H1 (cell line): ENCODE data around the gene OR6B2. TPM values are rescaled to one million over a fixed set of nuclear protein-coding genes. Genes with fewer than 3 reads are reported as not detected.

Source experiments
- CTCF ChIA-PET: fragments of 300-600 bp; sonication (Branson Sonifier 250); formaldehyde crosslinking; loops from one replicate; lab custom pipeline; 2021; ENCODE audit not compliant: partially characterized antibody; lab: Charles Lee
- POLR2A ChIA-PET: fragments of 300-600 bp; sonication (Branson Sonifier 250); formaldehyde crosslinking; loops from one replicate; lab custom pipeline; 2021; ENCODE audit warnings: inconsistent platforms; ENCODE audit not compliant: partially characterized antibody; lab: Charles Lee
- DNase-seq, 2 experiments: peaks; one replicate each; pipeline versions ENCODE4 v3.0.0 to v3.0.0-alpha.2; 2010 to 2022; ENCODE audit warnings: low spot score in 2 of 2, low read depth in 1 of 2, mixed read lengths in 1 of 2
- FAIRE-seq: peaks from 2 replicates; lab custom pipeline; 2011; peaks lifted over from hg19 to GRCh38; lab: Jason Lieb, UNC
- H2AFZ ChIP-seq: 2 replicates; pipeline ENCODE4 v1.8.1; 2012; ENCODE audit warnings: low read length, inconsistent platforms
- H2AK5ac ChIP-seq: 2 replicates; pipeline ENCODE4 v1.6.1; 2013; ENCODE audit warnings: low read depth, low read length
- H2BK120ac ChIP-seq: replicated peaks from 2 replicates; pipeline ENCODE3; 2013; ENCODE audit warnings: low read depth, low read length, inconsistent platforms
- H2BK12ac ChIP-seq: 2 replicates; pipeline ENCODE4 v1.6.1; 2013; ENCODE audit warnings: low read depth, low read length
- H2BK15ac ChIP-seq: 2 replicates; pipeline ENCODE4 v1.6.1; 2013; ENCODE audit warnings: low read length
- H2BK20ac ChIP-seq: 2 replicates; pipeline ENCODE4 v1.6.1; 2013; ENCODE audit warnings: low read length
- H2BK5ac ChIP-seq: 2 replicates; pipeline ENCODE4 v1.6.1; 2013; ENCODE audit warnings: low read depth, low read length
- H3K14ac ChIP-seq: 2 replicates; pipeline ENCODE4 v1.6.1; 2013; ENCODE audit warnings: inconsistent platforms; ENCODE audit not compliant: insufficient read length
- H3K18ac ChIP-seq: 2 replicates; pipeline ENCODE4 v1.6.1; 2013; ENCODE audit warnings: low read length; ENCODE audit errors: extremely low read depth
- H3K23ac ChIP-seq: 2 replicates; pipeline ENCODE4 v1.6.1; 2013; ENCODE audit warnings: inconsistent platforms; ENCODE audit not compliant: insufficient read length
- H3K23me2 ChIP-seq: 2 replicates; pipeline ENCODE4 v1.6.1; 2013; ENCODE audit warnings: low read depth, low read length
- H3K27ac ChIP-seq: 2 replicates; pipeline ENCODE4 v1.6.1; 2011; ENCODE audit warnings: low read depth, low read length, inconsistent platforms
- H3K27me3 ChIP-seq, 4 experiments: replicated peaks in 1 of 4; 1 replicate in 1 of 4; 2 replicates in 3 of 4; pipeline versions ENCODE4 v1.6.1 to v1.8.1; 2011 to 2013; ENCODE audit warnings: low read length in 3 of 4, mild to moderate bottlenecking in 3 of 4, inconsistent platforms in 2 of 4, mixed read lengths in 2 of 4, moderate library complexity in 1 of 4; ENCODE audit not compliant: control insufficient read depth in 3 of 4, insufficient read depth in 3 of 4; ENCODE audit errors: extremely low read depth in 1 of 4
- H3K36me3 ChIP-seq, 4 experiments: 2 replicates each; pipeline versions ENCODE4 v1.6.1 to v1.8.1; 2011 to 2013; ENCODE audit warnings: mild to moderate bottlenecking in 4 of 4, low read length in 3 of 4, moderate library complexity in 2 of 4, control low read depth in 1 of 4, inconsistent platforms in 1 of 4; ENCODE audit not compliant: insufficient read depth in 4 of 4, control insufficient read depth in 2 of 4
- H3K4ac ChIP-seq: replicated peaks from 2 replicates; pipeline ENCODE3; 2013; ENCODE audit warnings: low read length, low read depth, mixed read lengths, inconsistent platforms; ENCODE audit not compliant: insufficient read length
- H3K4me1 ChIP-seq, 4 experiments: replicated peaks in 1 of 4; 1 replicate in 1 of 4; 2 replicates in 3 of 4; pipeline versions ENCODE4 v1.6.1 to v1.8.1; 2011 to 2013; ENCODE audit warnings: low read length in 3 of 4, inconsistent platforms in 2 of 4, mixed read lengths in 1 of 4; ENCODE audit not compliant: insufficient read depth in 4 of 4, control insufficient read depth in 3 of 4
- H3K4me2 ChIP-seq, 2 experiments: 2 replicates each; pipeline versions ENCODE4 v1.6.1 to v1.8.1; 2011 to 2013; ENCODE audit warnings: low read depth in 2 of 2, low read length in 2 of 2, control low read depth in 1 of 2, inconsistent platforms in 1 of 2, mild to moderate bottlenecking in 1 of 2; ENCODE audit not compliant: insufficient read depth in 1 of 2
- H3K4me3 ChIP-seq, 4 experiments: fragments of 200-600, 300-600 bp in 1 of 4; sonication (generic), shearing (Covaris generic), sonication (Bioruptor Twin) in 1 of 4; 2 replicates each; pipeline versions ENCODE4 v1.5.1 to v1.8.1; 2011 to 2016; ENCODE audit warnings: low read length in 4 of 4, low read depth in 3 of 4, control low read depth in 2 of 4, inconsistent platforms in 2 of 4, mild to moderate bottlenecking in 2 of 4, mixed read lengths in 1 of 4, moderate library complexity in 1 of 4; ENCODE audit not compliant: insufficient read depth in 2 of 4; ENCODE audit errors: extremely low read depth in 1 of 4
- H3K56ac ChIP-seq: replicated peaks from 2 replicates; pipeline ENCODE3; 2013; ENCODE audit warnings: low read depth, mild to moderate bottlenecking, mixed read lengths, low read length, inconsistent platforms; ENCODE audit not compliant: insufficient read length
- H3K79me1 ChIP-seq: 2 replicates; pipeline ENCODE4 v1.6.1; 2013; ENCODE audit warnings: low read depth, low read length, control low read depth
- H3K79me2 ChIP-seq, 2 experiments: 2 replicates each; pipeline versions ENCODE4 v1.6.1 to v1.8.1; 2012 to 2013; ENCODE audit warnings: low read length in 2 of 2, mild to moderate bottlenecking in 2 of 2, inconsistent platforms in 1 of 2; ENCODE audit not compliant: insufficient read depth in 2 of 2, control insufficient read depth in 1 of 2
- H3K9ac ChIP-seq, 4 experiments: replicated peaks in 1 of 4; 1 replicate in 1 of 4; 2 replicates in 3 of 4; pipeline versions ENCODE4 v1.6.1 to v1.8.1; 2011 to 2013; ENCODE audit warnings: low read depth in 3 of 4, low read length in 3 of 4, control low read depth in 2 of 4, mild to moderate bottlenecking in 2 of 4, moderate library complexity in 2 of 4, inconsistent platforms in 1 of 4; ENCODE audit errors: extremely low read depth in 1 of 4
- H3K9me3 ChIP-seq, 2 experiments: 2 replicates each; pipeline versions ENCODE4 v1.6.1 to v1.8.1; 2012 to 2013; ENCODE audit warnings: mild to moderate bottlenecking in 2 of 2, moderate library complexity in 2 of 2, control low read depth in 1 of 2, inconsistent platforms in 1 of 2, low read depth in 1 of 2, low read length in 1 of 2, mixed read lengths in 1 of 2; ENCODE audit not compliant: insufficient read depth in 2 of 2
- H4K20me1 ChIP-seq, 2 experiments: replicated peaks in 1 of 2; 2 replicates each; pipeline versions ENCODE3 to v1.8.1; 2011 to 2013; ENCODE audit warnings: inconsistent platforms in 2 of 2, low read length in 2 of 2, mild to moderate bottlenecking in 1 of 2; ENCODE audit not compliant: insufficient read depth in 2 of 2, control insufficient read depth in 1 of 2
- H4K5ac ChIP-seq: 2 replicates; pipeline ENCODE4 v1.6.1; 2013; ENCODE audit warnings: low read length, low read depth, mixed read lengths, inconsistent platforms; ENCODE audit not compliant: insufficient read length
- H4K8ac ChIP-seq: 2 replicates; pipeline ENCODE4 v1.8.0; 2013; ENCODE audit warnings: mild to moderate bottlenecking, moderate library complexity, low read length, inconsistent platforms; ENCODE audit not compliant: insufficient read depth; ENCODE audit errors: extremely low read depth
- H4K91ac ChIP-seq: replicated peaks from 2 replicates; pipeline ENCODE3; 2013; ENCODE audit warnings: low read length, mixed read lengths, inconsistent platforms; ENCODE audit not compliant: insufficient read length
- CBX5 ChIP-seq: fragments of 300-800, 300-1000 bp; sonication (generic); IDR thresholded peaks from 2 replicates; pipeline ENCODE4 v1.7.1; 2016; ENCODE audit warnings: antibody characterized with exemption, low read length, low read depth
- CEBPB ChIP-seq: IDR thresholded peaks from 2 replicates; pipeline ENCODE4 v1.6.1; 2012; ENCODE audit warnings: low read depth, low read length
- CREB1 ChIP-seq: IDR thresholded peaks from 2 replicates; pipeline ENCODE4 v1.6.1; 2012; ENCODE audit warnings: inconsistent platforms
- FOSL1 ChIP-seq: IDR thresholded peaks from 2 replicates; pipeline ENCODE4 v1.6.1; 2011; ENCODE audit warnings: mild to moderate bottlenecking, low read depth, low read length, moderate library complexity; ENCODE audit not compliant: insufficient read depth
- KDM4A ChIP-seq: IDR thresholded peaks from one replicate; pipeline ENCODE4 v1.7.1; 2012; ENCODE audit warnings: low read depth, mild to moderate bottlenecking, moderate library complexity, low read length, inconsistent platforms; ENCODE audit not compliant: severe bottlenecking
- POLR2AphosphoS5 ChIP-seq: IDR thresholded peaks from 2 replicates; pipeline ENCODE4 v1.6.1; 2011; ENCODE audit warnings: low read depth, low read length
- POU5F1 ChIP-seq: IDR thresholded peaks from 2 replicates; pipeline ENCODE4 v1.6.1; 2011; ENCODE audit warnings: low read depth, mild to moderate bottlenecking, low read length, moderate library complexity
- SIX5 ChIP-seq: IDR thresholded peaks from 2 replicates; pipeline ENCODE4 v1.6.1; 2011; ENCODE audit warnings: mild to moderate bottlenecking, low read depth, low read length
- SP2 ChIP-seq: IDR thresholded peaks from 2 replicates; pipeline ENCODE4 v1.6.1; 2012; ENCODE audit warnings: mild to moderate bottlenecking, low read length, inconsistent platforms
- SRF ChIP-seq: IDR thresholded peaks from 2 replicates; pipeline ENCODE4 v1.6.1; 2011; ENCODE audit warnings: mild to moderate bottlenecking, low read depth, low read length, moderate library complexity
- TAF1 ChIP-seq: IDR thresholded peaks from 2 replicates; pipeline ENCODE4 v1.6.1; 2011; ENCODE audit warnings: mild to moderate bottlenecking, low read depth, low read length
- WGBS, 2 experiments: shearing (Covaris generic) in 1 of 2; methylation state at CpG; one replicate each; pipeline versions ENCODE4 v1.1.6 to v1.1.7; 2013 to 2015; ENCODE audit warnings: low lambda C conversion rate in 2 of 2, mixed read lengths in 2 of 2, inconsistent platforms in 1 of 2, low coverage in 1 of 2, missing lambda C conversion rate in 1 of 2; ENCODE audit not compliant: insufficient replicate concordance in 2 of 2, insufficient coverage in 1 of 2, insufficient read length in 1 of 2; ENCODE audit errors: extremely low coverage in 1 of 2, missing lambda C conversion rate in 1 of 2; 5-methylcytosine and 5-hydroxymethylcytosine counted together
- polyA plus RNA-seq, 7 experiments: library from polyadenylated mRNA; depleted of rRNA in 3 of 7; stranded (reverse) in 5 of 7; unstranded in 2 of 7; fragments of >200 nt in 5 of 7; fragments of 200-250 nt in 2 of 7; gene quantifications; 1 replicate in 5 of 7; 2 replicates in 1 of 7; 4 replicates in 1 of 7; pipeline versions ENCODE4 v1.2.1 to v1.2.3, GENCODE V29; 2011 to 2013; ENCODE audit warnings: missing spikeins in 2 of 7, mixed read lengths in 2 of 7
- total RNA-seq: library from RNA; stranded (reverse); fragmentation: NEBNext Ultra II Directional; extraction: Animal tissue kit (Norgen Biotek cat#: 25700); gene quantifications from 2 replicates; pipeline ENCODE4 v1.2.1, GENCODE V29; 2021
- TF ChIP-seq, protein P1 (sequence below), 3 experiments: IDR thresholded peaks; 1 replicate in 2 of 3; 2 replicates in 1 of 3; pipeline versions ENCODE4 v1.5.1 to v1.6.1; 2011; ENCODE audit warnings: low read length in 3 of 3, mild to moderate bottlenecking in 3 of 3, inconsistent platforms in 2 of 3, low read depth in 1 of 3, moderate library complexity in 1 of 3; ENCODE audit not compliant: insufficient read depth in 1 of 3; ENCODE audit errors: control extremely low read depth in 1 of 3

OR6B2 gene
- total and polyA plus RNA-seq, 2 of the 8 experiments (the other 6 are each of a cell fraction or from before 2014, with no cell fraction given): not detected

DNA sequence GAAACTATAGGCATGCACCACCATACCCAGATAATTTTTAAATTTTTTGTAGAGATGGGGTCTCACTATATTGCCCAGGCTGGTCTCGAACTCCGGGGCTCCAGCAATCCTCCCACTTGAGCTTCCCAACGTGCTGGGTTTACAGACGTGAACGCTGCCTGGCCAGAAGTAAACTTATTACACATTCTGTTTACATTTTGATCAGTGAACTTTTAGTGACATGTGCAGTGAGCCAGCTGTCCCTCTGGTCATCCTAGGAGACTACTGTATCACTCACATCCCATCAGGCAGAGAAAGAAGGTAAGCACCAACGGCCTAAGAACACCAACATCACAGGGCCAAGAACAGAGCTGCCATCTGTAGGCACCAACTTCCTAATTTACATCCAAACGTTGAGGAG, 27.2 kb downstream of the OR6B2 start:
- Histone ChIP-seq H3K79me2 (no peaks in the 10 kb centered on the region), H3K14ac (no peak overlapping the region), H3K4ac (no peak overlapping the region), H2BK5ac (no peak overlapping the region), H3K4me2 (no peak overlapping the region), H3K4me1 (peaks cover 0 to 4% (median 0%) of the 10 kb centered on the region in 4 experiments; a peak in 1 of 7 replicates), H3K9me3 (no peaks in the 10 kb centered on the region), H2BK120ac (no peak overlapping the region), H2BK20ac (no peak overlapping the region), H4K20me1 (peaks cover 3% of the 10 kb centered on the region in 2 experiments), H2AK5ac (no peak overlapping the region), H2BK12ac (no peak overlapping the region), H3K27ac (no peak overlapping the region), H3K56ac (no peak overlapping the region), H3K79me1 (peaks cover 2% of the 10 kb centered on the region; the same call in 1 of the 2 replicates), H3K4me3 (no peak overlapping the region), H2AFZ (no peak overlapping the region), H4K91ac (no peak overlapping the region), H4K8ac (no peak overlapping the region), H3K9ac (no peak overlapping the region), H3K23me2 (no peaks in the 10 kb centered on the region), H3K27me3 (no peaks in the 10 kb centered on the region), H3K36me3 (peaks cover 15 to 45% (median 36%) of the 10 kb centered on the region in 4 experiments; a peak in 7 of 8 replicates), H3K18ac (no peak overlapping the region), H3K23ac (no peak overlapping the region), H4K5ac (no peak overlapping the region), H2BK15ac (no peak overlapping the region)
- TF ChIP-seq CEBPB (no peak), SRF (no peak), FOSL1 (no peak), KDM4A (no peak), POU5F1 (no peak), TAF1 (no peak), CBX5 (no peak), CREB1 (no peak), SIX5 (no peak), POLR2AphosphoS5 (no peak), SP2 (no peak)
- TF ChIP-seq, protein P1, sequence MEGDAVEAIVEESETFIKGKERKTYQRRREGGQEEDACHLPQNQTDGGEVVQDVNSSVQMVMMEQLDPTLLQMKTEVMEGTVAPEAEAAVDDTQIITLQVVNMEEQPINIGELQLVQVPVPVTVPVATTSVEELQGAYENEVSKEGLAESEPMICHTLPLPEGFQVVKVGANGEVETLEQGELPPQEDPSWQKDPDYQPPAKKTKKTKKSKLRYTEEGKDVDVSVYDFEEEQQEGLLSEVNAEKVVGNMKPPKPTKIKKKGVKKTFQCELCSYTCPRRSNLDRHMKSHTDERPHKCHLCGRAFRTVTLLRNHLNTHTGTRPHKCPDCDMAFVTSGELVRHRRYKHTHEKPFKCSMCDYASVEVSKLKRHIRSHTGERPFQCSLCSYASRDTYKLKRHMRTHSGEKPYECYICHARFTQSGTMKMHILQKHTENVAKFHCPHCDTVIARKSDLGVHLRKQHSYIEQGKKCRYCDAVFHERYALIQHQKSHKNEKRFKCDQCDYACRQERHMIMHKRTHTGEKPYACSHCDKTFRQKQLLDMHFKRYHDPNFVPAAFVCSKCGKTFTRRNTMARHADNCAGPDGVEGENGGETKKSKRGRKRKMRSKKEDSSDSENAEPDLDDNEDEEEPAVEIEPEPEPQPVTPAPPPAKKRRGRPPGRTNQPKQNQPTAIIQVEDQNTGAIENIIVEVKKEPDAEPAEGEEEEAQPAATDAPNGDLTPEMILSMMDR (IDR thresholded peaks at IDR 0.05; ENCODE audit: control extremely low read depth in 1 of 3, insufficient read depth in 1 of 3, low read depth in 1 of 3, low read length in 3 of 3): no peak
- CTCF ChIA-PET: interaction anchor here (1.0 to 3.4 kb wide), 6 partner anchors 8 to 860 kb away, joined by 3 to 24 read pairs (median 4); no protein-coding TSS in a partner anchor
- POLR2A ChIA-PET: no interaction called here
- FAIRE-seq: no peak
- WGBS, 2 experiments: 95% methylated on average over 7 of the region's 7 CpGs; no CpG with 5 or more reads in 1 of the 2 experiments
- no peak for DNase-seq
